Measurements from ENCODE around the gene NPPC. TPM values are rescaled to one million over a fixed set of nuclear protein-coding genes. Genes with fewer than 3 reads are reported as not detected.

NPPC gene
- total RNA-seq, 1 experiment from 2014 or later: 0.98 TPM

DNA sequence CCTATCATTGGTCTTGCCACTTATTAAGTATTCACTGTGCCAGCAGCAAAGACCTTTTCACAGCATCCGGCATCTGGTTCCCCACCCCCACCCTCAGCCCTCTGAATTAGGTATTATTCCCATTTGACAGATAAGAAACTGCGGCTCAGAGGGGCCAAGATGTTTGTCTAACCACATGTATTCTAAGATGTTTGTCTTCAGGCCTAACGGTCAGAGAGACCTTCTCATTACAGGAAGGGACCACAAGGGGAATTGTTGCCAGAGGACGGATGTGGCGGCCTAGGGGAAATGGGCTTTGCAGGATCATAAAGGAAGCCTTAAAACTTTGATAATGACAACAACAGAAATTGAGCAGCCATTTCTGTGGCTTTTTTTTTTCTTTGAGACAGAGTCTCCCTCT, 16.6 kb downstream of the NPPC start:
- no peaks in the 10 kb centered on the region for H3K9me3 Mint-ChIP-seq
- ATAC-seq: no peak
- CTCF ChIA-PET: interaction anchor here (1.0 to 3.0 kb wide), 4 partner anchors 9 to 456 kb away, joined by 3 to 17 read pairs (median 10); partner anchors contain the start of gene NPPC
- DNase-seq (ENCODE audit: low spot score): no peak
- no peak overlapping the region for H3K27ac Mint-ChIP-seq
- peaks cover 9% of the 10 kb centered on the region; the same call in 1 of the 2 replicates for H3K4me1 Mint-ChIP-seq
- no peak overlapping the region for H3K4me3 Mint-ChIP-seq
- H3K36me3 Mint-ChIP-seq: no peaks in the 10 kb centered on the region
- H3K27me3 Mint-ChIP-seq (ENCODE audit: low read depth): no peaks in the 10 kb centered on the region
- POLR2A ChIA-PET: interaction anchor here (0.6 kb wide), 1 partner anchor 16 kb away, joined by 3 read pairs; no protein-coding TSS in a partner anchor
- no peak for TF ChIP-seq SMAD3 (CRISPR knock-in tag; IDR thresholded peaks at IDR 0.05; ENCODE audit: borderline replicate concordance)
- TF ChIP-seq, protein P1, sequence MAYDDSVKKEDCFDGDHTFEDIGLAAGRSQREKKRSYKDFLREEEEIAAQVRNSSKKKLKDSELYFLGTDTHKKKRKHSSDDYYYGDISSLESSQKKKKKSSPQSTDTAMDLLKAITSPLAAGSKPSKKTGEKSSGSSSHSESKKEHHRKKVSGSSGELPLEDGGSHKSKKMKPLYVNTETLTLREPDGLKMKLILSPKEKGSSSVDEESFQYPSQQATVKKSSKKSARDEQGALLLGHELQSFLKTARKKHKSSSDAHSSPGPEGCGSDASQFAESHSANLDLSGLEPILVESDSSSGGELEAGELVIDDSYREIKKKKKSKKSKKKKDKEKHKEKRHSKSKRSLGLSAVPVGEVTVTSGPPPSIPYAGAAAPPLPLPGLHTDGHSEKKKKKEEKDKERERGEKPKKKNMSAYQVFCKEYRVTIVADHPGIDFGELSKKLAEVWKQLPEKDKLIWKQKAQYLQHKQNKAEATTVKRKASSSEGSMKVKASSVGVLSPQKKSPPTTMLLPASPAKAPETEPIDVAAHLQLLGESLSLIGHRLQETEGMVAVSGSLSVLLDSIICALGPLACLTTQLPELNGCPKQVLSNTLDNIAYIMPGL (CRISPR knock-in tag; IDR thresholded peaks at IDR 0.05): no peak
- TF ChIP-seq JUN (CRISPR knock-in tag; IDR thresholded peaks at IDR 0.05): no peak
- no peak for TF ChIP-seq MYBL2 (CRISPR knock-in tag; IDR thresholded peaks at IDR 0.05)
- TF ChIP-seq GTF2I (CRISPR knock-in tag; conservative IDR thresholded peaks at IDR 0.05): no peak
- TF ChIP-seq ZNF423 (CRISPR knock-in tag; IDR thresholded peaks at IDR 0.05): no peak
- no peak for TF ChIP-seq ZNF138 (CRISPR knock-in tag; conservative IDR thresholded peaks at IDR 0.05)
- TF ChIP-seq SMAD4 (CRISPR knock-in tag; IDR thresholded peaks at IDR 0.05): no peak

DNA sequence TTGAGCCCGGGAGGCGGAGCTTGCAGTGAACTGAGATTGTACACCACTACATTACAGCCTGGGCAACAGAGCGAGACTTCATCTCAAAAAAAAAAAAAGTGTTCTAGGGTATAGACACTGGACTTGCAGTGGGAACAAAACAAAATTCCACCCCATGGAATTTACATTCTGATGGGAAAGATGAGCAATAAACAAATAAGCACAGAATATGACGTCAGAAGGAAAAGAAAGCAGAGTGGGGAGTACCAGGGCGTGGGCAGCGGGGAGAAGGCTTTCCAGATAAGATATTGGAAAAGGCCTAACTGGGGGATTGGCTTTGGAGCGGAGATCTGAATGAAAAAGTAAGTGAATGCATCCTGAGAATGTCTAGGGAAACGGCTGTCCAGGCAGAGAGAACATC, 17.6 kb downstream of the NPPC start:
- Mint-ChIP-seq H3K4me1 (peaks cover 9% of the 10 kb centered on the region; the same call in 1 of the 2 replicates), H3K9me3 (no peaks in the 10 kb centered on the region), H3K27ac (no peak overlapping the region), H3K36me3 (no peaks in the 10 kb centered on the region), H3K4me3 (no peak overlapping the region), H3K27me3 (ENCODE audit: low read depth) (no peaks in the 10 kb centered on the region)
- TF ChIP-seq, protein P2, sequence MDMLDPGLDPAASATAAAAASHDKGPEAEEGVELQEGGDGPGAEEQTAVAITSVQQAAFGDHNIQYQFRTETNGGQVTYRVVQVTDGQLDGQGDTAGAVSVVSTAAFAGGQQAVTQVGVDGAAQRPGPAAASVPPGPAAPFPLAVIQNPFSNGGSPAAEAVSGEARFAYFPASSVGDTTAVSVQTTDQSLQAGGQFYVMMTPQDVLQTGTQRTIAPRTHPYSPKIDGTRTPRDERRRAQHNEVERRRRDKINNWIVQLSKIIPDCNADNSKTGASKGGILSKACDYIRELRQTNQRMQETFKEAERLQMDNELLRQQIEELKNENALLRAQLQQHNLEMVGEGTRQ (CRISPR knock-in tag; IDR thresholded peaks at IDR 0.05): no peak
- TF ChIP-seq TEAD4 (CRISPR knock-in tag; IDR thresholded peaks at IDR 0.05) (no peak), SOX15 (CRISPR knock-in tag; IDR thresholded peaks at IDR 0.05) (no peak), ZNF423 (CRISPR knock-in tag; IDR thresholded peaks at IDR 0.05) (no peak), KAT7 (CRISPR knock-in tag; IDR thresholded peaks at IDR 0.05; ENCODE audit: borderline replicate concordance) (no peak), ZNF396 (CRISPR knock-in tag; IDR thresholded peaks at IDR 0.05; ENCODE audit: borderline replicate concordance) (no peak)
- TF ChIP-seq, protein P3, sequence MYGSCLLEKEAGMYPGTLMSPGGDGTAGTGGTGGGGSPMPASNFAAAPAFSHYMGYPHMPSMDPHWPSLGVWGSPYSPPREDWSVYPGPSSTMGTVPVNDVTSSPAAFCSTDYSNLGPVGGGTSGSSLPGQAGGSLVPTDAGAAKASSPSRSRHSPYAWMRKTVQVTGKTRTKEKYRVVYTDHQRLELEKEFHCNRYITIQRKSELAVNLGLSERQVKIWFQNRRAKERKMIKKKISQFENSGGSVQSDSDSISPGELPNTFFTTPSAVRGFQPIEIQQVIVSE (CRISPR knock-in tag; IDR thresholded peaks at IDR 0.05; ENCODE audit: borderline replicate concordance): no peak
- TF ChIP-seq, protein P4, sequence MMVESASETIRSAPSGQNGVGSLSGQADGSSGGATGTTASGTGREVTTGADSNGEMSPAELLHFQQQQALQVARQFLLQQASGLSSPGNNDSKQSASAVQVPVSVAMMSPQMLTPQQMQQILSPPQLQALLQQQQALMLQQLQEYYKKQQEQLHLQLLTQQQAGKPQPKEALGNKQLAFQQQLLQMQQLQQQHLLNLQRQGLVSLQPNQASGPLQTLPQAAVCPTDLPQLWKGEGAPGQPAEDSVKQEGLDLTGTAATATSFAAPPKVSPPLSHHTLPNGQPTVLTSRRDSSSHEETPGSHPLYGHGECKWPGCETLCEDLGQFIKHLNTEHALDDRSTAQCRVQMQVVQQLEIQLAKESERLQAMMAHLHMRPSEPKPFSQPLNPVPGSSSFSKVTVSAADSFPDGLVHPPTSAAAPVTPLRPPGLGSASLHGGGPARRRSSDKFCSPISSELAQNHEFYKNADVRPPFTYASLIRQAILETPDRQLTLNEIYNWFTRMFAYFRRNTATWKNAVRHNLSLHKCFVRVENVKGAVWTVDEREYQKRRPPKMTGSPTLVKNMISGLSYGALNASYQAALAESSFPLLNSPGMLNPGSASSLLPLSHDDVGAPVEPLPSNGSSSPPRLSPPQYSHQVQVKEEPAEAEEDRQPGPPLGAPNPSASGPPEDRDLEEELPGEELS (CRISPR knock-in tag; IDR thresholded peaks at IDR 0.05): no peak
- ChIA-PET POLR2A (no interaction called here), CTCF (interaction anchor here (1.0 to 6.1 kb wide), 4 partner anchors 8 to 457 kb away, joined by 3 to 48 read pairs (median 5); partner anchors contain the start of gene NPPC)
- DNase-seq (ENCODE audit: low spot score): no peak
- no peak for ATAC-seq

DNA sequence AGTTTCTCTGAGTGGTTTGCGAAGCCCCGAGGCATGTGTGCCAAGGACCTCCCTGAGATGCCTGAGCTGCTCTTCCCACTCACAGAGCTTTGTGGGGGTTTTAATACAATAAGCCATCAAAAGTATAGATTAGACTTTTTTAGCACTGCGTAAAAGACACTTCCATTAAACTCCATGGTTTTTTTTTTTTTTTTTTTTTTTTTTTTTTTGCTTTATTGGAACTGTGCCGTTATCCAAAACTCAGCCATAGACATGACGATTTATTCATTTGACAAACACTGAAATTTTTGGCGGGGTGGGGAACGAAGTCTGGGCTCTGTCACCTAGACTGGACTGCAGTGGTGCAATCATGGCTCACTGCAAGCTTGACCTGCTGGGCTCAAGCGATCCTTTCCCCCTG, 18.4 kb downstream of the NPPC start:
- no peaks in the 10 kb centered on the region for H3K27me3 Mint-ChIP-seq (ENCODE audit: low read depth)
- ChIA-PET POLR2A (no interaction called here), CTCF (interaction anchor here (0.7 to 6.1 kb wide), 5 partner anchors 18 to 385 kb away, joined by 3 to 48 read pairs (median 4); partner anchors contain the start of gene NPPC)
- H3K27ac Mint-ChIP-seq: no peak overlapping the region
- DNase-seq (ENCODE audit: low spot score): no peak
- H3K9me3 Mint-ChIP-seq: no peaks in the 10 kb centered on the region
- ATAC-seq: no peak
- H3K4me3 Mint-ChIP-seq: no peak overlapping the region
- H3K36me3 Mint-ChIP-seq: no peaks in the 10 kb centered on the region
- H3K4me1 Mint-ChIP-seq: peaks cover 9% of the 10 kb centered on the region; the same call in 1 of the 2 replicates
- TF ChIP-seq, protein P5, sequence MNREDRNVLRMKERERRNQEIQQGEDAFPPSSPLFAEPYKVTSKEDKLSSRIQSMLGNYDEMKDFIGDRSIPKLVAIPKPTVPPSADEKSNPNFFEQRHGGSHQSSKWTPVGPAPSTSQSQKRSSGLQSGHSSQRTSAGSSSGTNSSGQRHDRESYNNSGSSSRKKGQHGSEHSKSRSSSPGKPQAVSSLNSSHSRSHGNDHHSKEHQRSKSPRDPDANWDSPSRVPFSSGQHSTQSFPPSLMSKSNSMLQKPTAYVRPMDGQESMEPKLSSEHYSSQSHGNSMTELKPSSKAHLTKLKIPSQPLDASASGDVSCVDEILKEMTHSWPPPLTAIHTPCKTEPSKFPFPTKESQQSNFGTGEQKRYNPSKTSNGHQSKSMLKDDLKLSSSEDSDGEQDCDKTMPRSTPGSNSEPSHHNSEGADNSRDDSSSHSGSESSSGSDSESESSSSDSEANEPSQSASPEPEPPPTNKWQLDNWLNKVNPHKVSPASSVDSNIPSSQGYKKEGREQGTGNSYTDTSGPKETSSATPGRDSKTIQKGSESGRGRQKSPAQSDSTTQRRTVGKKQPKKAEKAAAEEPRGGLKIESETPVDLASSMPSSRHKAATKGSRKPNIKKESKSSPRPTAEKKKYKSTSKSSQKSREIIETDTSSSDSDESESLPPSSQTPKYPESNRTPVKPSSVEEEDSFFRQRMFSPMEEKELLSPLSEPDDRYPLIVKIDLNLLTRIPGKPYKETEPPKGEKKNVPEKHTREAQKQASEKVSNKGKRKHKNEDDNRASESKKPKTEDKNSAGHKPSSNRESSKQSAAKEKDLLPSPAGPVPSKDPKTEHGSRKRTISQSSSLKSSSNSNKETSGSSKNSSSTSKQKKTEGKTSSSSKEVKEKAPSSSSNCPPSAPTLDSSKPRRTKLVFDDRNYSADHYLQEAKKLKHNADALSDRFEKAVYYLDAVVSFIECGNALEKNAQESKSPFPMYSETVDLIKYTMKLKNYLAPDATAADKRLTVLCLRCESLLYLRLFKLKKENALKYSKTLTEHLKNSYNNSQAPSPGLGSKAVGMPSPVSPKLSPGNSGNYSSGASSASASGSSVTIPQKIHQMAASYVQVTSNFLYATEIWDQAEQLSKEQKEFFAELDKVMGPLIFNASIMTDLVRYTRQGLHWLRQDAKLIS (CRISPR knock-in tag; IDR thresholded peaks at IDR 0.05; ENCODE audit: borderline replicate concordance): no peak
- TF ChIP-seq, protein P6, sequence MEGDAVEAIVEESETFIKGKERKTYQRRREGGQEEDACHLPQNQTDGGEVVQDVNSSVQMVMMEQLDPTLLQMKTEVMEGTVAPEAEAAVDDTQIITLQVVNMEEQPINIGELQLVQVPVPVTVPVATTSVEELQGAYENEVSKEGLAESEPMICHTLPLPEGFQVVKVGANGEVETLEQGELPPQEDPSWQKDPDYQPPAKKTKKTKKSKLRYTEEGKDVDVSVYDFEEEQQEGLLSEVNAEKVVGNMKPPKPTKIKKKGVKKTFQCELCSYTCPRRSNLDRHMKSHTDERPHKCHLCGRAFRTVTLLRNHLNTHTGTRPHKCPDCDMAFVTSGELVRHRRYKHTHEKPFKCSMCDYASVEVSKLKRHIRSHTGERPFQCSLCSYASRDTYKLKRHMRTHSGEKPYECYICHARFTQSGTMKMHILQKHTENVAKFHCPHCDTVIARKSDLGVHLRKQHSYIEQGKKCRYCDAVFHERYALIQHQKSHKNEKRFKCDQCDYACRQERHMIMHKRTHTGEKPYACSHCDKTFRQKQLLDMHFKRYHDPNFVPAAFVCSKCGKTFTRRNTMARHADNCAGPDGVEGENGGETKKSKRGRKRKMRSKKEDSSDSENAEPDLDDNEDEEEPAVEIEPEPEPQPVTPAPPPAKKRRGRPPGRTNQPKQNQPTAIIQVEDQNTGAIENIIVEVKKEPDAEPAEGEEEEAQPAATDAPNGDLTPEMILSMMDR (IDR thresholded peaks at IDR 0.05): no peak
- no peak for TF ChIP-seq GTF2I (CRISPR knock-in tag; conservative IDR thresholded peaks at IDR 0.05)
- no peak for TF ChIP-seq NR1H2 (CRISPR knock-in tag; IDR thresholded peaks at IDR 0.05)
- no peak for TF ChIP-seq FOXK1 (CRISPR knock-in tag; IDR thresholded peaks at IDR 0.05)
- TF ChIP-seq ZNF263 (CRISPR knock-in tag; IDR thresholded peaks at IDR 0.05; ENCODE audit: low read depth): no peak
- no peak for TF ChIP-seq KAT7 (CRISPR knock-in tag; IDR thresholded peaks at IDR 0.05; ENCODE audit: borderline replicate concordance)
